Measurements from ENCODE around the gene SPACDR.

Gene SPACDR

DNA sequence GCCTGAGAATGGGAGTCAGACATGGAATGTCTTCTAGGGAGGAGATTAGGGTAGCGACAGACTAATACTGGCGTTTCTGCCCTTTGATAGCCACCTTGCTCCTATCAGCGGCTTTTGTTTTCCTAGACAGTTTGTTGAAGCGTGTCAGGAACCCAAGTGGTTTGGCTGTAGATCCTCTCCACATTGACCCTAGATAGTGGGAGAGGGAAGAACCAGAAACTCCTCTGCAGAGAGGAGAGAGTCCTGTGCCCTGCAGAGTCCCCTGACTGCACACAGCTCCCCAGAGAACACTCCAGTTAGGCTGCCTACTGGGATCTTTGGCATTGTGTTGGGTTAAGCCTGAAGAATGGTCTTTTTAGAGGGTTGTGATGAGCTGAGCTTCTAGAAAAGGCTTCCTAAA lies 32.0 kb downstream of the SPACDR start:
- peaks cover 2% of the 10 kb centered on the region; the same call in 1 of the 2 replicates for H3K9me3 ChIP-seq
- no peak for DNase-seq (ENCODE audit: low spot score in 2 of 2)
- H3K4me3 ChIP-seq, result no peak overlapping the region
- in situ Hi-C loops (cut with MboI; ENCODE audit: low sequenced_read_pairs), result no loop called here
- peaks cover 51% of the 10 kb centered on the region for H3K36me3 ChIP-seq (replicated peaks)
- no peaks in the 10 kb centered on the region for H3K27me3 ChIP-seq (ENCODE audit: low read depth)
- peaks cover 8% of the 10 kb centered on the region for H3K4me1 ChIP-seq

DNA sequence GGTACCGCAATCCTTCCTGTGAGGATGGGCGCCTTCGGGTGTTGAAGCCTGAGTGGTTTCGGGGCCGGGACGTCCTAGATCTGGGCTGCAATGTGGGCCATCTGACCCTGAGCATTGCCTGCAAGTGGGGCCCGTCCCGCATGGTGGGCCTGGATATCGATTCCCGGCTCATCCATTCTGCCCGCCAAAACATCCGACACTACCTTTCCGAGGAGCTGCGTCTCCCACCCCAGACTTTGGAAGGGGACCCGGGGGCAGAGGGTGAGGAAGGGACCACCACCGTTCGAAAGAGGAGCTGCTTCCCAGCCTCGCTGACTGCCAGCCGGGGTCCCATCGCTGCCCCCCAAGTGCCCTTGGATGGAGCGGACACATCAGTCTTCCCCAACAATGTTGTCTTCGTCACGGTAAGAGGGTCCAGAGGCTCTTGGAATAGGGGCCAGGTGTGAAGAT lies 32.7 kb downstream of the SPACDR start:
- no peak overlapping the region for H3K4me3 ChIP-seq
- in situ Hi-C loops (cut with MboI; ENCODE audit: low sequenced_read_pairs), result no loop called here
- peaks cover 8% of the 10 kb centered on the region for H3K4me1 ChIP-seq
- peaks cover 51% of the 10 kb centered on the region for H3K36me3 ChIP-seq (replicated peaks)
- no peak for DNase-seq (ENCODE audit: low spot score in 2 of 2)
- no peaks in the 10 kb centered on the region for H3K27me3 ChIP-seq (ENCODE audit: low read depth)
- peaks cover 2% of the 10 kb centered on the region; the same call in 1 of the 2 replicates for H3K9me3 ChIP-seq

DNA sequence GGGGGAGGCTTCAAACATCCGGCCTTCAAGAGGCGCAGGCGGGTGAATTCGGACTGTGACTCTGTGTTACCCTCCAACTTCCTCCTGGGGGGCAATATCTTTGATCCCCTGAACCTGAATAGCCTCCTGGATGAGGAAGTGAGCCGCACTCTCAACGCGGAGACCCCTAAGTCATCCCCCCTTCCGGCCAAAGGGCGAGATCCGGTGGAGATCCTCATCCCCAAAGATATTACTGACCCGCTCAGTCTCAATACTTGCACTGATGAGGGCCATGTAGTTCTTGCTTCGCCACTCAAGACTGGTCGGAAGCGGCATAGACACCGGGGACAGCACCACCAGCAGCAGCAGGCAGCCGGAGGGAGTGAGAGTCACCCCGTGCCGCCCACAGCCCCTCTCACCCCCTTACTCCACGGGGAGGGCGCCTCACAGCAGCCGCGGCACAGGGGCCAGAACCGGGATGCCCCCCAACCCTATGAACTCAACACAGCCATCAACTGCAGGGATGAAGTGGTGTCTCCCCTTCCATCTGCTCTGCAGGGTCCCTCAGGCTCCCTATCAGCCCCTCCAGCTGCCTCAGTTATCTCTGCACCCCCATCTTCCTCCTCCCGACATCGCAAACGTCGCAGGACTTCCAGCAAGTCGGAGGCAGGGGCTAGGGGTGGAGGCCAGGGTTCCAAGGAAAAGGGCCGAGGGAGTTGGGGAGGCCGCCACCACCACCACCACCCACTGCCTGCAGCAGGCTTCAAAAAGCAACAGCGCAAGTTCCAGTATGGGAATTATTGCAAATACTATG lies 33.4 kb downstream of the SPACDR start:
- H3K27me3 ChIP-seq (ENCODE audit: low read depth), result no peaks in the 10 kb centered on the region
- H3K9me3 ChIP-seq, result peaks cover 2% of the 10 kb centered on the region; the same call in 1 of the 2 replicates
- peaks cover 8% of the 10 kb centered on the region for H3K4me1 ChIP-seq
- H3K36me3 ChIP-seq (replicated peaks), result peaks cover 50% of the 10 kb centered on the region
- in situ Hi-C loops (cut with MboI; ENCODE audit: low sequenced_read_pairs), result no loop called here
- no peak for DNase-seq (ENCODE audit: low spot score in 2 of 2)
- peak overlapping the region; percentile 88 for H3K4me3 ChIP-seq

DNA sequence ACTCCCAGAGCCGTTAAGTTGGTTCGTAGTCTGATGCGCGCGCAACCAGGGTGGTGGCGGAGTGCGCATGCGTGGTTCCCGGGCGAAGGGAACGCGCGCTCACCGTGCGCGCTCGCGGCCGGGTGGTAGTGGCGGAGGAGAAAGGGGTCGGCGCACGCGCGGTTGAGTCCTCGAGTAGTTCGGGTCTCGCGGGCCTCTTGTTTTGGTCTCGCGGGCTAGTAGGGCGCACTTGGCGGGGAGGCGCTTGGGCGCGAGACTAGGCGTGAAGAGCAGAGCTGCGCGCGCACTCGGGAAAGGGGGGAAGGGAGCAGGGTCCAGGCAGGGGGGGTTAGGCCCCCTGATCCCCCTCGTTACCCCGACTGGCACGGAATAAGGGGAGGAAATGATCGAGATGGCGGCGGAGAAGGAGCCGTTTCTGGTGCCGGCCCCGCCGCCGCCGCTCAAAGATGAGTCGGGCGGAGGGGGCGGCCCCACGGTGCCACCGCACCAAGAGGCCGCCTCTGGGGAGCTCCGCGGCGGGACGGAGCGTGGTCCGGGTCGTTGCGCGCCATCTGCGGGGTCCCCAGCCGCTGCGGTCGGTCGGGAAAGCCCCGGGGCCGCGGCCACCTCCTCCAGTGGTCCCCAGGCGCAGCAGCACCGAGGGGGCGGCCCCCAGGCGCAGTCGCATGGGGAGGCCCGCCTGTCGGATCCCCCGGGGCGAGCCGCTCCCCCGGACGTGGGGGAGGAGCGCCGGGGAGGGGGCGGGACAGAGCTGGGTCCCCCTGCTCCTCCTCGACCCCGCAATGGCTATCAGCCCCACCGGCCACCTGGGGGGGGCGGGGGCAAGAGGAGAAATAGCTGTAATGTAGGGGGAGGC lies 34.2 kb downstream of the SPACDR start, which contains the start of gene MEPCE:
Gene MEPCE (plus strand): TSS at position 195 of the 856 bp plus-strand sequence. CDS start 188 bp downstream, at position 383.
- H3K4me3 ChIP-seq, result peak within 1 kb of the TSS; percentile 88
- H3K27me3 ChIP-seq (ENCODE audit: low read depth), result no peaks in the 10 kb centered on the region
- H3K4me1 ChIP-seq, result peaks cover 8% of the 10 kb centered on the region
- in situ Hi-C loops (cut with MboI; ENCODE audit: low sequenced_read_pairs), result no loop called here
- peaks cover 42% of the 10 kb centered on the region for H3K36me3 ChIP-seq (replicated peaks)
- H3K9me3 ChIP-seq, result peaks cover 2% of the 10 kb centered on the region; the same call in 1 of the 2 replicates
- peak; percentile 94 to 98 for DNase-seq (ENCODE audit: low spot score in 2 of 2)

DNA sequence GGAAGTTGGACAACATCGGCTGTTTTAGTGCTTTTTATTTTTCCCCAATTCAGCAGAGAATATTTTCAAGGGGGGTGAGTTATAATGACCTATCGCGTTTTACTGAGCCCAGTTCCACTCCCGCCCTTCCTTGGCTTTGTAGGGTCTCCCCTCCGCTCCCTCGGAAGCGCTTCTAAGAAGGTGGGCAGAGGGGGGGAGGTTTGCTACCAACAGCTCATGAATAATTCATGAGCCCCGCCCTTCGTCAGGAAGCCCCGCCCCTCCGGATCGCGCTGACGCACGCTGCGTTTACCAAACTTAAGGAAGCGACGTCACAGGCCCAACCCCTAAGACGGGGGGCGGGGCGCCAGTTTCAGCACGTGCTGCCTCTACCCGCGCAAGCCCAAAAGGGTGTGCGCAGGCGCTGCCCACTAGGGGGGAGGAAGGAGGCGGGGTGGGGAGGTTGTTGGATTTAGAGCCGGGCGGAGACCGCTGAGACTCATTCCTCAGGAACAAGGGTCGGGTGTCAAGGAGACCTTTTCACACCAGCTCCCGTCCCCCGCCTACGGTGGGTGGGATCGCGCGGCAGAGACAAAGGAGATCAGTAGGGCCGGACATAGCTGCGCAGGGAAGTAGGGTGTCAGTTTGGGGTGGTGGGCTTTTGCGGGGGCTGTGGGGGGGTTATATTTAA lies 35.0 kb downstream of the SPACDR start:
- H3K27me3 ChIP-seq (ENCODE audit: low read depth), result no peaks in the 10 kb centered on the region
- H3K36me3 ChIP-seq (replicated peaks), result peaks cover 35% of the 10 kb centered on the region
- H3K4me3 ChIP-seq, result peak overlapping the region; percentile 88
- peak; percentile 96 to 100 for DNase-seq (ENCODE audit: low spot score in 2 of 2)
- peaks cover 2% of the 10 kb centered on the region; the same call in 1 of the 2 replicates for H3K9me3 ChIP-seq
- in situ Hi-C loops (cut with MboI; ENCODE audit: low sequenced_read_pairs), result no loop called here
- peaks cover 5% of the 10 kb centered on the region for H3K4me1 ChIP-seq

DNA sequence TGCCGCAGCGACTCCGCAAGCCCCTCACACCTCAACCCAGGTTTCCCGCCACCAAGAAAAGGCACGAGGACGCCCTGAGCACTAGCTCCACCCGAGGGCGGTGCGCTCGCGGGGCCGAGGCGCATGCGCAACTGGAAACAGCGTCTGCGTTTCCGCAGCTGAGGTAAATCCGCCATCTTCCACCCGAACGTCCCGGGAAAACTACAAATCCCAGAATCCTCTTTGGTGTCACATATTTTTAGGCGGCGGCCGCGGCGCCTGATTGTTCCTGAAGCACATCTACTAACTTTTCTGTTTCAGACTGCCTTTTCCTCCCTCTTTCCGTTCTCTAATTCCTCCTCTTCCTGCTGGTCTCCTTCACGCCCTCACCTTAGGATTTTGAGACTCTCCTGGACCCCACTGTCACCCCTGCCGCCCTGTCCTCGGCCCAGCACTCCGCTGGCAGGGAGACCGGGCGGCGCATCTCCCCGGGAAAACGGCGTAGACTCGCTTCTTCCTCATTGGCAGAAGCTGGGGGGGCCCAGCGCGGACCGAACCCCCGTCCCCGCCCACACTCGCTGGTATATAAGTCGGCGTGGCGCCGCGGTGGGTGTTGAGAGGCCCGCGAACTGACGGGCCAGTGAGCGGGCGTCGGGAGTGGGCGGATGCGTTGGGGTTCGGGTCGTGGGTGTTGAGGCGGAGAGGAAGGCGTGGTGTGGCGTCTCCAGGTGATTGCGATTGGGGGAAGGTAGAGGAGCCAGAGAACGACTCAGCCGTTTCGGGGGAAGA lies 35.7 kb downstream of the SPACDR start, which contains the start of gene ZCWPW1:
Gene ZCWPW1 (minus strand): TSS at position 505 of the 768 bp plus-strand sequence. CDS start 8,054 bp downstream, outside the sequence.
- DNase-seq (ENCODE audit: low spot score in 2 of 2), result peak; percentile 95 to 96
- in situ Hi-C loops (cut with MboI; ENCODE audit: low sequenced_read_pairs), result no loop called here

DNA sequence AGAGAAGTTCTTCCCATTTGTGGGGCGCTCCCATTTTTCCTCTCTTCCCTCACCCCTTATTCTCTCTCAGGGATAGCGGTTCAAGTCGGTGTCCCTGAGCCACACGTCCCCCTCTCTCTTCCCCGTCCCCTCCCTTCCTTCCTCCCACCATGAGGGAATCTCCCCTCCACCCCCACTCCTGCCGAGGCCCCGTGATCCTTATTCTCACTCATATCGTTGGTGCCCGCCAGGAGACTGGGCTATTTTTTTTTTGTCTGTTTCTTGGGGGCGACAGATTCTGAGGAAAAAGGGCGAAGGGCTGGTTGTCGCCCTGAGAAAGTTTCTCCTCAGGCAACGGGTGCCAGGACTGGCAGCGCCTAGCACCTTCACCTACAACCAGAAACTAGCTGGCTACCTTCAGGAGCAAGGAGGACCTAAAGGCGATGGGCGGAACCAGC lies 36.3 kb downstream of the SPACDR start:
- Histone ChIP-seq H3K4me1 (peaks cover 5% of the 10 kb centered on the region), H3K4me3 (peak overlapping the region; percentile 88; the same call in 1 of the 2 replicates), H3K27me3 (ENCODE audit: low read depth) (no peaks in the 10 kb centered on the region), H3K36me3 (replicated peaks) (peaks cover 21% of the 10 kb centered on the region), H3K9me3 (peaks cover 2% of the 10 kb centered on the region; the same call in 1 of the 2 replicates)
- in situ Hi-C loops (cut with MboI; ENCODE audit: low sequenced_read_pairs), result no loop called here
- DNase-seq (ENCODE audit: low spot score in 2 of 2), result no peak

More for the DNA sequence above, 35.7 kb downstream of the SPACDR start, which contains the start of gene ZCWPW1:
- Histone ChIP-seq H3K9me3 (peaks cover 2% of the 10 kb centered on the region; the same call in 1 of the 2 replicates), H3K4me3 (peak within 1 kb of the TSS; percentile 88), H3K27me3 (ENCODE audit: low read depth) (no peaks in the 10 kb centered on the region), H3K36me3 (replicated peaks) (peaks cover 27% of the 10 kb centered on the region), H3K4me1 (peaks cover 5% of the 10 kb centered on the region)

DNA sequence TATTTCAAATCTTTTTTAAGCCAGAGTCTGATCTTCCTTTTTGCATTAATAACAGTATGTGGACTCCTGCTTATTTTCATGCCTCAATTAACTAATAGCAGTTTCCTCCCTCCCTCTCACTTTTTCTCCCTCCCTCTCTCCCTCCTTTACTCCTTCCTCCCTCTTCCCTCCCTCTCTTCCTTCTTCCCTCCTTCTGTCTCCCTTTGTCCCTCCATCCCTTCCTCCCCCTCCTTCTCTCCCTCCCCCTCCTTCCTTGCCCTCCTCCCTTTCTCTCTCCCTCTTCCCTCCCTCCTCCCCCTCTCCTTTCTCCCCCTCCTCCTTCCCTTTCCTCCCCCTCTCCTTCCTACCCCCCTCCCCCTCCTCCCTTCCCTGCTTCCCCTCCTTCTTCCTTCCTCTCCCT lies 37.5 kb downstream of the SPACDR start:
- Histone ChIP-seq H3K27me3 (ENCODE audit: low read depth) (no peaks in the 10 kb centered on the region), H3K9me3 (peaks cover 2% of the 10 kb centered on the region; the same call in 1 of the 2 replicates), H3K4me1 (peaks cover under 1% of the 10 kb centered on the region; the same call in 1 of the 2 replicates), H3K4me3 (no peak overlapping the region), H3K36me3 (replicated peaks) (peaks cover 9% of the 10 kb centered on the region)
- no peak for DNase-seq (ENCODE audit: low spot score in 2 of 2)
- in situ Hi-C loops (cut with MboI; ENCODE audit: low sequenced_read_pairs), result no loop called here

DNA sequence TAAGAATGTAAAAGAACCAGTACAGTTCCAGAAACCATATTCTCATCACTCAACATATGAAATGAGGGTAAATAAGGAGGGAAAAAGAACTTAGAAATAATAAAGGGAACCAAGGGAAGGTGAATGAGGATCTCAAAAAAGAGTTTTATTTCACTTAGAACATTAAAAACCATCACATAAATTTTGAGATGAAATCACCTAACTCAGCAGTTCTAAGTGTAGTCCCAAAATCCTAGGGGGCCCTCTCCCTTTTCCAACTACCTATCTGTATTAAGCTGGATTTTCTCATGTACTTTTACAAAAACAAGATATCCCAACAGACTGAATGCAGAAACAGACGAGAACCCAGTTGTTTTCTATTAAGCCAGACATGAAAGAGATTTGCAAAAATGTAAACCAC lies 38.7 kb downstream of the SPACDR start:
- H3K27me3 ChIP-seq (ENCODE audit: low read depth), result no peaks in the 10 kb centered on the region
- no peaks in the 10 kb centered on the region; the same call in 1 of the 2 replicates for H3K36me3 ChIP-seq (replicated peaks)
- no peak overlapping the region for H3K4me3 ChIP-seq
- no peak for DNase-seq (ENCODE audit: low spot score in 2 of 2)
- H3K4me1 ChIP-seq, result no peaks in the 10 kb centered on the region
- peaks cover 2% of the 10 kb centered on the region; the same call in 1 of the 2 replicates for H3K9me3 ChIP-seq
- in situ Hi-C loops (cut with MboI; ENCODE audit: low sequenced_read_pairs), result no loop called here

DNA sequence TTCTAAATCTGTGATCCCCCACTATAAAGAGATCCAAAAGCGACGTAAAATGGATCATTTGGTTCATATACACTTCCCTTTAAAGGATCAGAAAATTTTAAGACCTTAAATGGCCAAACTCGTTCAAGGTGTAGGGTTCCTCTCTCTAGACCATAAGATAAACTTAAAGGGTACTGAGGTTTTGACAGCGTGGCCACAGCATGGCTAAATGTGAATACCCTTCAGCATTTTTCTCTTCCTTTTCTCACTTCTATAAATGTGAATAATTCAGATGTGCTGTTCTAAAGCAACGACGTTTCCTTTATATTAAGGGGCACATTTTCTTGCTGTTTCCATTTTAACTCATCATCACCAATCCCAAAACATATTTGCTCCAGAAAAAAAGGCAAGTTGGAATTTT lies 40.7 kb downstream of the SPACDR start:
- Histone ChIP-seq H3K9me3 (peaks cover 2% of the 10 kb centered on the region; the same call in 1 of the 2 replicates), H3K27me3 (ENCODE audit: low read depth) (no peaks in the 10 kb centered on the region), H3K4me1 (no peaks in the 10 kb centered on the region), H3K36me3 (replicated peaks) (no peaks in the 10 kb centered on the region; the same call in 1 of the 2 replicates), H3K4me3 (no peak overlapping the region)
- in situ Hi-C loops (cut with MboI; ENCODE audit: low sequenced_read_pairs), result no loop called here
- DNase-seq (ENCODE audit: low spot score in 2 of 2), result no peak

DNA sequence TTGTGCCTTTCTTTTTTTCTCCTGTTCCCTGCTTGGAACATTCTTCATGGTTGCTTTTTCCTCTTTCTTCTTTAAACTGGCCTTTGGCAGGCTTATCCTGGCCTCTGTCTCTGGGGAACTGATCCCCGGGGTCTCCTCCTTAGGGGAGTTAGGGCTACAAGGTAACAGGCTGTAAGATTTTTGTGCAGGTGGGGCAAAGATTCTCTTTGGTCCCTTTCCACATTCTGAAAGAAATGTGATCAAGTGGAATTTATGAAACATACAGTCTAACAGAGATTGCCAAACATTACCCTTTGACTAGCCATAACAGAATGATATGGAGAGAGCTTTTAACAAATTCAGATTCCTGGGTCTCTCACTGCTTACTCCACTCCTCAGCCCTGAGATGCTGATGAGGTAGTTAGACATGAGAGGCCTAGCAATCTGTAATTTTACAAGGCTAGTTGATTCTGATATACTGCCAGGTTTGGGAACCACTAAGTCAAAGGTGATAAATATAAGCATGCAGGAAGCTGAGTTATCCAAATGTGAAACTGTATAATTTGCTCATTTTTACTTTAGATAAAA lies 44.3 kb downstream of the SPACDR start:
- H3K27me3 ChIP-seq (ENCODE audit: low read depth), result no peaks in the 10 kb centered on the region
- no peaks in the 10 kb centered on the region for H3K9me3 ChIP-seq
- H3K36me3 ChIP-seq (replicated peaks), result no peaks in the 10 kb centered on the region; the same call in 1 of the 2 replicates
- no peak for DNase-seq (ENCODE audit: low spot score in 2 of 2)
- H3K4me1 ChIP-seq, result no peaks in the 10 kb centered on the region
- in situ Hi-C loops (cut with MboI; ENCODE audit: low sequenced_read_pairs), result no loop called here
- no peak overlapping the region for H3K4me3 ChIP-seq
